ENCODE results near the gene MLLT3. TPM values are rescaled to one million over a fixed set of nuclear protein-coding genes. Genes with fewer than 3 reads are reported as not detected.

The MLLT3 gene
- total RNA-seq, 3 donors from 2014 or later: 8.8 to 30.3 (median 22.6) TPM

DNA sequence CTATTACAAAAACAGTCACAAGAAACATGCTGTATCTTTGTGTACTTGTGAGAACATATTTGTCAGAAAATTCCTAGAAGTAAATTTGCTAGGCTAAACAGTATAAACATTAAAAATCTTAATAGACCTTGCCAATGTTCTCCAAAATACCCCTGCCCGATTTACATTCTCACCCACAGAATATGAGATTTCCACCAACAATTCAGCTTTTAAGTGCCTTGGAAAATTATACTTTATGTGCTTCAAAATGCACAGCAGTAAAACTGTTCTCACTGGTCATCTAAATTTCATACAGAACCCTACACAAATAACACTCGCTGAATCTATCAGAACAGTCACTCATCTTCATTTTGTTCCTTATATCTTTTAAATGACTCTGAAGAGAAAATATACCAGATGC, 5.5 kb downstream of the MLLT3 start:
- intact Hi-C loops (cut with DNase I; ENCODE audit: low total_unique reads): no loop called here
- no peaks in the 10 kb centered on the region for H3K27me3 ChIP-seq
- no peak for TF ChIP-seq CTCF (IDR thresholded peaks at IDR 0.05)
- TF ChIP-seq POLR2A (IDR thresholded peaks at IDR 0.05): no peak
- TF ChIP-seq POLR2AphosphoS5 (IDR thresholded peaks at IDR 0.05): no peak
- peaks cover 0 to 5% of the 10 kb centered on the region in 2 donors for H3K4me1 ChIP-seq
- no peaks in the 10 kb centered on the region for H3K36me3 ChIP-seq
- no peaks in the 10 kb centered on the region for H3K9me3 ChIP-seq
- H3K27ac ChIP-seq: no peak overlapping the region
- no peak overlapping the region for H3K4me3 ChIP-seq
- DNase-seq (ENCODE audit: low spot score in 2 of 2): no peak

- Histone ChIP-seq H3K9me3 (no peaks in the 10 kb centered on the region), H3K27me3 (no peaks in the 10 kb centered on the region), H3K36me3 (no peaks in the 10 kb centered on the region), H3K4me1 (peaks cover 0 to 5% of the 10 kb centered on the region in 2 donors), H3K4me3 (no peak overlapping the region), H3K27ac (no peak overlapping the region)
- intact Hi-C loops (cut with DNase I; ENCODE audit: low total_unique reads): no loop called here
- TF ChIP-seq CTCF (IDR thresholded peaks at IDR 0.05) (no peak), POLR2AphosphoS5 (IDR thresholded peaks at IDR 0.05) (no peak), POLR2A (IDR thresholded peaks at IDR 0.05) (no peak)
- no peak for DNase-seq (ENCODE audit: low spot score in 2 of 2)
Observed at GRCh38 chr9:20614602-20615216, 7.6 kb downstream of the MLLT3 start.

DNA sequence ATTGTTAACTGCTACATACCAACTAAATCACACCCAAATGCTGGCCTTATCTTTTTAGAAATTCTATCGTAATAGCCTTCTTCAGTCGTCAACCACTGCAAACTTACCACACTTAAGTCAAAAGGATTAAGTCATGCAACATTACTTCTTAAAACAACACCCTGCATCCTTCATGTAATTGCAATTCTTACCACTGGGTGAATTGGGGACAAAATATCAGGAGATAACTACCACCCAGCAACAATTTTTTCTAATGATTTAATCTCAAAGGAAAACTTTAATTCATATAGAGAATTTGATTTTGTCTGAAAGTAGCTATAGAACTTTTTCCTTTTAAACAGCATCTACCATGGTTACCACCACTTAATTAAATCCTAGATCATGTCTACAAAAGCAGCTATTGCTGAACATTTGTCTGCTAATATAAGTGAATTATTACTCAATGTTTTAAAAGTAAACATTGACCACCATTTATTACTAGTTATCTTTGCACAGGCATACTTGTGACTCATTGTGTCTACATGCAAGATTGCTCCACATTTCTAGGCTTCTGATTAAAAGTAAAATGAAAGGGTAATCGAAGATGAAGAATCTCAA, 10.5 kb downstream of the MLLT3 start:
- Histone ChIP-seq H3K9me3 (no peaks in the 10 kb centered on the region), H3K27me3 (no peaks in the 10 kb centered on the region), H3K36me3 (no peaks in the 10 kb centered on the region), H3K4me1 (no peaks in the 10 kb centered on the region), H3K4me3 (no peak overlapping the region), H3K27ac (no peak overlapping the region)
- intact Hi-C loops (cut with DNase I; ENCODE audit: low total_unique reads): no loop called here
- TF ChIP-seq POLR2AphosphoS5 (IDR thresholded peaks at IDR 0.05) (no peak), POLR2A (IDR thresholded peaks at IDR 0.05) (no peak), CTCF (IDR thresholded peaks at IDR 0.05) (peak in 2 of 3 donors; percentile 25 to 34)
- no peak for DNase-seq (ENCODE audit: low spot score in 2 of 2)

GRCh38 chr9:20610591-20610990, 11.7 kb downstream of the MLLT3 start:
- Histone ChIP-seq H3K27ac (no peak overlapping the region), H3K36me3 (no peaks in the 10 kb centered on the region), H3K4me1 (no peaks in the 10 kb centered on the region), H3K4me3 (no peak overlapping the region), H3K9me3 (no peaks in the 10 kb centered on the region), H3K27me3 (no peaks in the 10 kb centered on the region)
- intact Hi-C loops (cut with DNase I; ENCODE audit: low total_unique reads): no loop called here
- DNase-seq (ENCODE audit: low spot score in 2 of 2): no peak
- TF ChIP-seq POLR2A (IDR thresholded peaks at IDR 0.05) (no peak), CTCF (IDR thresholded peaks at IDR 0.05) (no peak), POLR2AphosphoS5 (IDR thresholded peaks at IDR 0.05) (no peak)

DNA sequence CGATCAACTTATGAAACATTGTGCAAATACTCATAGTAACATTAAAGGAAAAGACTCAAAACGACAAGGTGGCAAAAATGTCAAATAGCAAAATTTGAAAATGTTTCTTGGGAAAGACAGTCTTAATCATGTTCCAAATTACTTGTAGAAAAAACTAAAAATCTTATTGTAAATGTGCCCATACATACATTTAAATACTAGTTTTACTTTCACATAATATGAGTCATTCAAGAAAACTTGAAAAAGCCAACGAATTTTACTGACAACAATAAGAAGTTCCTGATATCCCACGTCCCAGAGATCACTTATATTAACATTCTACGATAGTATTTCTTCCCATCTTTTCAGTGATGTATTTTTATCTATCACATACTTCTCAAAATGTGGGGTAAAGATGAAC, 13.7 kb downstream of the MLLT3 start:
- TF ChIP-seq CTCF (IDR thresholded peaks at IDR 0.05) (no peak), POLR2AphosphoS5 (IDR thresholded peaks at IDR 0.05) (no peak), POLR2A (IDR thresholded peaks at IDR 0.05) (no peak)
- H3K4me3 ChIP-seq: no peak overlapping the region
- intact Hi-C loops (cut with DNase I; ENCODE audit: low total_unique reads): loop anchor here (5.0 kb wide), 1 partner anchor 671 kb away; no protein-coding TSS in a partner anchor
- no peak for DNase-seq (ENCODE audit: low spot score in 2 of 2)
- no peak overlapping the region for H3K27ac ChIP-seq
- no peaks in the 10 kb centered on the region for H3K27me3 ChIP-seq
- no peaks in the 10 kb centered on the region for H3K36me3 ChIP-seq
- H3K4me1 ChIP-seq: no peaks in the 10 kb centered on the region
- no peaks in the 10 kb centered on the region for H3K9me3 ChIP-seq
